ENCODE measurements around the gene ACTR3C.
"Not testable (repeated sequence)": the region's sequence is repeated elsewhere in the genome, so short reads cannot be mapped to it uniquely, and the experiment has no call there.

Gene ACTR3C

DNA sequence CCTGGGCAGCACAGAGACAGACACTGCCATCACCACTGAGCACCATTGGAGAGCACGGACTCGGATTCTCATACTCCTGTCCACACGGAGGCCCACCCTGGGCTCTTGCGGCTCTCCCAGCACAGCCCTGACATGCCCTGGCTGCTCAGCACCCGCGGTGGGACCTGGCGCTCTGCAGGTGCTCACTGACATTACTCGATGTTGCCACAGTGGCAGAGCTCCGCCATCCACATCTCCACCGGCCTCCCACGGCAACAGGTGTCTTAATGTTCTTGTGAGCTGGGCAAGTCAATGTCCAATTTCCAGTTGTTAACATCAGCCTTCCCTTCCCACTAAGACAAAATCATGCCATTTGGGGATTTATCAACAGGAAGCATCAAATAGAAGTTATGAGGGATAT, 45.0 kb downstream of the ACTR3C start:
- not testable (repeated sequence) for DNase-seq

DNA sequence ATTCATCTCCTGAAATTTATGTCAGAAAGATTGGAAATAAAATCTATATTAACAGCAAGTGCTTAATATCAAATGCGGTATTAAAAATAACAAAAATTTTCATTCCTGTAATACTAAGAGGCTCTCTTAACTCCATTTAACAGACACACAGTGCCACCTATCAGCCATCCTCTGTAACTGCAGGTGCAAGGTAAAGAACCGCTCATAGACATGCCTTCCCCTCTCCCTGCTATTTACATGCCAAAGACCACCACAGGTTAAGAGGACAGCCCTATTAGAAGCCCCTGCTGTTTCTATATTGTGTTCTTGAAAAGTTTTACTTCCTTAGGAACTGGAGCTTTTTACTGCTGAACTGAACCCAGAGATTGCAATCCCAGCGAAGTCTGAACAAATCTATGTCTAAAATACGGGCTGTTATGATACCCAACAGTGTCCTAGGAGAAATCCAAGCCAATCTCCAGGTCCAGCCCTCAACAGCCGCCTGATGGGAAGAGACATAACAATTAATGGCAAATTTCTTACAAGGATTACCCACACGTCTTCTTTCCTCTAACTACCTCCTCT, 47.1 kb downstream of the ACTR3C start:
- DNase-seq, result not testable (repeated sequence)

DNA sequence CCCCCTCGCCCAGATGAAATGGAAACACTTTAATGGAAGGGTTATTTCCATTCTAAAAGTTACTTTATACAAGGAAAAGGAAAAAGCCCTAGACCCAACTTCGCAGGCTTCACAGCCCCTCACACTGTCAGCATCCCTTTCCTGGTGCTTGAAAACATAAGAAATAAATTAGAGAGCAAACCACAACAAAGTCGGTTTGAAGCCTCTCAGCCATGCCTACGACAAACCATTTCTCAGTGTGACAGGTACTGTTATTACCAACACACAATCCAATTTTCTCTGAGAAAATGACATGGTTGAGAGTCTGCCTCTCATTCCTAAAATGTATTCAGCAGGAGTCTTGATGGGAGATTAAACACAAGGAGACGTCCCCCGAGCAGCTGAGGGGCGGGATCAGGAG, 51.4 kb downstream of the ACTR3C start:
- DNase-seq, result not testable (repeated sequence)

DNA sequence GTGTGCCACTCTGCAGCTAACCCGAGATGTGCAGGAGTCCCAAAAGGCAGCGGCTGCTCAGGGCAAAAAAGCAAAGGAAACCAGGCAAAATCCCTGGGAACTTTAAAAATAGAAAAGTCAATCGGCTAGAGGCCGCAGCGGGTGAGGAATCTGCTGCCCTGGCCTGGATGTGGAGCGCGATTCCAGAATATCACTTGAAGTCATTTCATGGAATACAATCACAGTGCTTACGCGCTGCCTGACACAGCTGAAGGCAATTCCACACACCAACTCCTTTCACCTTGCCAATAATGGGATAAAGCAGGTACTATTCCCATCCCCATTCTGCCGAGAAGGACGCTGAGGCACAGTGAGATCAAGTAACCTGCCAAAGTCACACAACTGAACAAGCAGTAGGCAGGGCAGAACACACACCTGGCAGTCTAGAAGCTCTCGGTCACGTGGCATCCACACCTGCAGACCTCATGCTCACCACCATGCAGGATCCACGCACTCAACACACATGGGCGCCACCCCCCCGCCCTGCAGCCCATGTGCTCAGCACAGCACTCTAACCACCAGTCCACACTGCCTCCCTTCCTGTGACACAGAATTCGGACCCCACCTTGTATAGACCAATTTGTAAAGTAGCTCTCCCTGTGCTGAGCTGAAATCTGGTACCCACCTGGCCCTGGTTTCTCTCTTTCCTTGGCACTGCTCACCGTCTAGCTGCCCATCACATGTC, 53.1 kb downstream of the ACTR3C start:
- not testable (repeated sequence) for DNase-seq

- DNase-seq, result not testable (repeated sequence)
Measured at GRCh38 chr7:150268798-150269197, 54.5 kb downstream of the ACTR3C start.

DNA sequence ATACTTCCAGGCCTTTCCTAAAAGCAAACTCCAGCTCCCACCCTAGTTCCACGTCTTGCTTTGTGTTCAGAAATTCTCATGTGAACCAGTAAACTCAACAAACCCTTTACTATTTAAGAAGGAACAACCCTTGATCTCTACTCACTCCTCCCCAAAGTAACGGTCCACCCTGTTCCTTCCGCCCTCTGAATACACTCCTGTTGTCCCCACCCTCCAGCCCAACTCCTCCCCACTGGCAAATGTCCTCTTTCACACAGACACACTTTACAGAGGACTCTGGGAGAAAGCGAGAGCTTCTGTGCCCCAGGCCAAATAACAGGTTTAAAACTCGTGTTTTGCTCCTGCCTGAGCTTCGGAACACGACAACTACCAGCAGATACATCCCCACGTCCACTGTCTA, 55.1 kb downstream of the ACTR3C start:
- DNase-seq, result not testable (repeated sequence)

DNA sequence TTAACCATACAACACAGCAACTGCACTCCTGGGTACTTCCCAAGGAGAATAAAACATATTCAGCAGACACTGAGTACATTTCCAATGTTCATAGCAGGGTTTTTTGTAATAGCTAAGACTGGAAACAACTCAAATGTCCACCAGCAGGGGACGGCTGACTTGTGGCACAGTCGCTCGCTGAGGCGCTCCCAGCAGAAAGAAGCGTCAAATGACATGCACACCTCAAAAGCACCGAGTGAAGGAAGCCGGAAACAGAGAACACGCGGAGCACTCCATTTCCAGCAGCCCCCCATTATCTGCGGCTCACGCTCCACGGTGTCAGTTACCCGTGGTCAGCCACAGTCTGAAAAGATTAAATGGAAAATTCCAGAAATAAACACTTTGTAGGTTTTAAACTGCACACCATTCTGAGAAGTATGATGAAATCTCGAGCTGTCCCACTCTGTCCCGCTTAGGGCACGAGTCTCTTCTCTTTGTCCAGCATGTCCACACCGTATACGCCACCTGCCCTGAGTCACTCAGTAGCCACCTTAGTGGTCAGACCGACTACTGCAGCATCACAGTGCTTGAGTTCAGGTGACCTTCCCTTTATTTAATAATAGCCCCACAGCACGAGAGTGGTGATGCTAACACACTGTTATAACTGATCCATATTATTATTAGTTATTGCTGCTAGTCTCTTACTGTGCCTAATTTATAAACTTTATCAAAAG, 56.2 kb downstream of the ACTR3C start:
- DNase-seq, result not testable (repeated sequence)

DNA sequence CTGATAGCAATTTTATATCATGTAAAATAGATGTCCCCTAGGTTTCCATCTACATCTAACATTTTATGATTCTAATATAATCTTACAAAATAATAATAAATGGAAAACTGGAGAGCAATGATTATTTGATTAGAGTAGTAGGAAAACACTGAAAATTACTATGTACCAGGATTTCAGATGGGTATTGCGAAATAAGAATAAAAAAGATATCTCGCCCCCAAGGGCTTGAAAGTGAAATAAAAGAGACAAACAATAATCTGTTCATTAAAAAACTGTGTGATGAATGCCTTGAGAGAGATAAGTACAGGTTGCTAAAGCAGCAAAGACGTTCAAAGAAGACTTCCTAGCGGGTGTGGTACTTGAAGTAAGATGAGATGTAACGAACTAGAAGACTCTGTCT, 60.7 kb downstream of the ACTR3C start:
- DNase-seq, result not testable (repeated sequence)

DNA sequence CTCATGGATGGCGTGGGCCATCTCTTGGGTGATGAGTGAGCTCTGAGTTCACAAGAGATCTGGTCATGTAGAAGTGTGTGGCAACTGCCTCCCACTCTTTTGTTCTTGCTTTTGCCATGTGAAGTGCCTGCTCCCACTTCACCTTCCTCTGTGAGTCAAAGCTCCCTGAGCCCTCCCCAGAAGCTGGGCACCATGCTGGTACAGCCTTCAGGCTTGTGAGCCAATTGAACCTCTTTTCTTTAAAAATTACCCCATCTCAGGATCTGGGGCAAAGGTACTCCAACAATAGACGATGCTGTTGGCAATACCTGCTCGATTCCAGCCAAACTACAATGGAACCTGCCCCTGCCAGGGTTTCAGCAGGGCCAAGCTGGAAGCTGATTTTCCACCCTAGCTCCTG, 75.6 kb downstream of the ACTR3C start:
- not testable (repeated sequence) for DNase-seq

GRCh38 chr7:150245208-150245607, 78.1 kb downstream of the ACTR3C start:
- not testable (repeated sequence) for DNase-seq

GRCh38 chr7:150242935-150243334, 80.4 kb downstream of the ACTR3C start:
- DNase-seq, result not testable (repeated sequence)

GRCh38 chr7:150225444-150225843, 97.9 kb downstream of the ACTR3C start:
- not testable (repeated sequence) for DNase-seq

GRCh38 chr7:150222083-150222972, 101.0 kb downstream of the ACTR3C start:
- not testable (repeated sequence) for DNase-seq

- not testable (repeated sequence) for DNase-seq
Measured at GRCh38 chr7:150220673-150221181, 102.6 kb downstream of the ACTR3C start.

DNA sequence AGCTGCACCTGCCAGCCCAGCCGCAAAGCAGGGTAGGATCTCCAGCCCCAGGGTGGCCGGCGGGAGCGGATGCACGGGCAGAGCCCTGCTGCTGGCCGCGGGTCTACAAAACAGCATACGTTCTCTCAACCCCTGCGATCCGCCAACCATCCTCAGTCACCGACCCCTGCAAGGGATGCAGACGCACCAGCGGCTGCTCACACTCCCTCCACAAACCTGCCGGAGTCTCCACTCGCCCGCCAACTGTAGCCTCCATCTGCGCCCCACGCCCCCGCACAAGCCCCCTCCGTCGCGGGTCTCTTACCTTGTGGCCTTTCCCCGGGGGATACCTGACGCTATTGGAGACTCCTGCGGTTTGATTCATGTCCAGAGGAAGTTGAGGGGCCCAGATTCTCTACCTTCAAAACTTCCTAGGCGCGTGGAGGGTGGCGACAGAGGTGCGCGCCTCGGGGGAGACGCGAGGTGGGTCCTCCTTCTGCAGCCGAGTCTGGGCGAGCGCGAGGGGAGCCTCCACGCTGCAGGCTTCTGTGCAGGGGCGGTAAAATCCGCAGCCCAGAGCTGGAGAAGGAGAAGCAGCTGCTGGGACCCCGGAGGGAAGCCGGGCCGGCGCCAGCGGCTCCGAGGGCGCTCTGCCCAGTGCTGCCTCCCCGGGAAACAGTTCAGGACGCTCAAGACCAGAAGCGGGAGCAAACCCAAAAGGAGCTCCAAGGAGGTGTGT, 103.2 kb downstream of the ACTR3C start:
- DNase-seq, result not testable (repeated sequence)

DNA sequence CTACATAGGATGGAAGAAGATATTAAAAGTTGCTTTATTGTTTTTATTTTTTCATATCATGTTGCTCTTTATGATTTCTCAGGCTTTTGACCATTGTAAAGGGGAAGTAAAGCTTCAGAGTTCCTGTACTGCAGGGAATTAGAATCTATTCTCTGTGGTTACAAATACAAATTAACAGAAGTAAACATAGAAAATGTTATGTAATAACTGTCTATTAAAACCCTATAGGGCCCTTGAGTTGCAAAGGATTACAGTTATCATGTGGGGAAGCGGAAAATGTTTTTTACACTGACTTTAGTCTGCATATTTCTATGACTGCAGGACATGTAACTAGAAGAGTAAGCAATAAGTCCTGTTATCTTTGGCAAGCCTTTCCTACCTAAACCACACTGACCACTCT, 116.5 kb downstream of the ACTR3C start:
- not testable (repeated sequence) for DNase-seq

GRCh38 chr7:150205866-150206265, 117.5 kb downstream of the ACTR3C start:
- DNase-seq, result not testable (repeated sequence)

DNA sequence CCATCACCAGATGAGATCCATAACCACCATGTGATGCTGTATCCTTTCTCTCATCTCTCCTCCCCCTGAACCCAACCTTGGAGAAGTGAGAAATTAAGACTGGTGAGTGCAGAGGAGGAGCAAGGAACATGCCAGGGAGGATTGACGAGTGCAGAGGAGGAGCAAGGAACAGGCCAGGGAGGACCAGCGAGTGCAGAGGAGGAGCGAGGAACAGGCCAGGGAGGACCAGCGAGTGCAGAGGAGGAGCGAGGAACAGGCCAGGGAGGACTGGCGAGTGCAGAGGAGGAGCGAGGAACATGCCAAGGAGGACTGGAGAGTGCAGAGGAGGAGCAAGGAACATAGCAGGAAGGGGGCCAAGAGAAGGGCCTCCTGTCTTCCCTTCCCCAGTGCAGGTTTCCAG, 118.8 kb downstream of the ACTR3C start:
- not testable (repeated sequence) for DNase-seq

DNA sequence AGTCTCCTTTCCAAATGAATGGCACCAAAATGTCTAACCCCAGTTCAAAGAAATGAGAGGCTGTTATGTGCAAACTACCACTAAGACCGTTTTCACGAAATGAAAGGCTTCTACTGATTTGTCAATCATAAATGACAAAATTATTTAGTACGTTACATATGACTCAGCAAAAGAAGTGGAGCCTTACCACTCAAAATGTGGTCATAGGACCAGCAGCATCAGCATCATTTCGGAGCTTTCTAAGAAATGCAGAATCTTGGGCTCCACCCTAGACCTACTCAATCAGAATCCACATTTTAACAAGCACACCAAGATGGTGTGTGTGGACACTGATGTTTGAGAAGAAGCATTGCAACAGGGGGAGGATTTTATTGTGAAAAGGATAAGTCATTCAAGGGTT, 120.5 kb downstream of the ACTR3C start:
- DNase-seq, result not testable (repeated sequence)
